ENCODE measurements around the gene AHRR. TPM values are rescaled to one million over a fixed set of nuclear protein-coding genes. Genes with fewer than 3 reads are reported as not detected.

The AHRR gene
- total RNA-seq, 2 experiments from 2014 or later, result 28.3 to 34.9 TPM

GRCh38 chr5:432928-433791 is 111.6 kb downstream of the AHRR start:
- ChIA-PET CTCF (interaction anchor here (1.1 to 2.7 kb wide), 2 partner anchors 13 to 78 kb away, joined by 4 to 10 read pairs; no protein-coding TSS in a partner anchor), POLR2A (no interaction called here)
- Mint-ChIP-seq H3K4me3 (no peak overlapping the region), H3K9me3 (no peaks in the 10 kb centered on the region), H3K27me3 (no peaks in the 10 kb centered on the region), H3K36me3 (ENCODE audit: low read depth) (peaks cover 2% of the 10 kb centered on the region), H3K4me1 (peaks cover 11% of the 10 kb centered on the region), H3K27ac (no peak overlapping the region)
- no peak for DNase-seq

GRCh38 chr5:433836-434235 is 112.3 kb downstream of the AHRR start:
- peaks cover 9% of the 10 kb centered on the region for H3K4me1 Mint-ChIP-seq
- no peaks in the 10 kb centered on the region for H3K9me3 Mint-ChIP-seq
- H3K36me3 Mint-ChIP-seq (ENCODE audit: low read depth), result no peaks in the 10 kb centered on the region
- ChIA-PET CTCF (interaction anchor here (1.0 to 2.7 kb wide), 2 partner anchors 13 to 62 kb away, joined by 3 to 10 read pairs; no protein-coding TSS in a partner anchor), POLR2A (no interaction called here)
- no peak overlapping the region for H3K4me3 Mint-ChIP-seq
- H3K27ac Mint-ChIP-seq, result no peak overlapping the region
- DNase-seq, result no peak
- H3K27me3 Mint-ChIP-seq, result no peaks in the 10 kb centered on the region

- Mint-ChIP-seq H3K27me3 (no peaks in the 10 kb centered on the region), H3K4me3 (no peak overlapping the region), H3K9me3 (no peaks in the 10 kb centered on the region), H3K27ac (no peak overlapping the region), H3K4me1 (peaks cover 7% of the 10 kb centered on the region), H3K36me3 (ENCODE audit: low read depth) (no peaks in the 10 kb centered on the region)
- no peak for DNase-seq
- ChIA-PET POLR2A (no interaction called here), CTCF (interaction anchor here (1.0 to 2.7 kb wide), 2 partner anchors 12 to 63 kb away, joined by 3 to 10 read pairs; no protein-coding TSS in a partner anchor)
Measured at GRCh38 chr5:434443-435146, 113.1 kb downstream of the AHRR start.

- H3K36me3 Mint-ChIP-seq (ENCODE audit: low read depth), result no peaks in the 10 kb centered on the region
- H3K27ac Mint-ChIP-seq, result no peak overlapping the region
- H3K4me3 Mint-ChIP-seq, result no peak overlapping the region
- peaks cover 9% of the 10 kb centered on the region for H3K4me1 Mint-ChIP-seq
- DNase-seq, result no peak
- POLR2A ChIA-PET, result no interaction called here
- no peaks in the 10 kb centered on the region for H3K27me3 Mint-ChIP-seq
- no peaks in the 10 kb centered on the region for H3K9me3 Mint-ChIP-seq
- CTCF ChIA-PET, result interaction anchor here (1.0 kb wide), 1 partner anchor 63 kb away, joined by 3 read pairs; no protein-coding TSS in a partner anchor
Measured at GRCh38 chr5:435156-435790, 113.8 kb downstream of the AHRR start.

GRCh38 chr5:435961-436640 is 114.6 kb downstream of the AHRR start:
- H3K27ac Mint-ChIP-seq, result no peak overlapping the region
- no peaks in the 10 kb centered on the region for H3K9me3 Mint-ChIP-seq
- DNase-seq, result no peak
- POLR2A ChIA-PET, result no interaction called here
- H3K36me3 Mint-ChIP-seq (ENCODE audit: low read depth), result no peaks in the 10 kb centered on the region
- peaks cover 16% of the 10 kb centered on the region for H3K4me1 Mint-ChIP-seq
- no peak overlapping the region for H3K4me3 Mint-ChIP-seq
- CTCF ChIA-PET, result interaction anchor here (1.1 kb wide), 1 partner anchor 11 kb away, joined by 3 read pairs; no protein-coding TSS in a partner anchor
- H3K27me3 Mint-ChIP-seq, result no peaks in the 10 kb centered on the region

- H3K4me3 Mint-ChIP-seq, result no peak overlapping the region
- DNase-seq, result no peak
- peaks cover 16% of the 10 kb centered on the region for H3K4me1 Mint-ChIP-seq
- no peak overlapping the region for H3K27ac Mint-ChIP-seq
- H3K27me3 Mint-ChIP-seq, result no peaks in the 10 kb centered on the region
- CTCF ChIA-PET, result interaction anchor here (1.1 kb wide), 1 partner anchor 10 kb away, joined by 3 read pairs; no protein-coding TSS in a partner anchor
- POLR2A ChIA-PET, result no interaction called here
- no peaks in the 10 kb centered on the region for H3K9me3 Mint-ChIP-seq
- no peaks in the 10 kb centered on the region for H3K36me3 Mint-ChIP-seq (ENCODE audit: low read depth)
Measured at GRCh38 chr5:436641-436975, 115.1 kb downstream of the AHRR start.

GRCh38 chr5:437281-437771 is 115.8 kb downstream of the AHRR start:
- Mint-ChIP-seq H3K4me1 (peaks cover 22% of the 10 kb centered on the region), H3K27ac (no peak overlapping the region), H3K4me3 (no peak overlapping the region), H3K9me3 (no peaks in the 10 kb centered on the region), H3K27me3 (no peaks in the 10 kb centered on the region), H3K36me3 (ENCODE audit: low read depth) (no peaks in the 10 kb centered on the region)
- ChIA-PET POLR2A (no interaction called here), CTCF (no interaction called here)
- DNase-seq, result no peak

- Mint-ChIP-seq H3K36me3 (ENCODE audit: low read depth) (no peaks in the 10 kb centered on the region), H3K4me1 (peaks cover 26% of the 10 kb centered on the region), H3K4me3 (no peak overlapping the region), H3K9me3 (no peaks in the 10 kb centered on the region), H3K27me3 (no peaks in the 10 kb centered on the region), H3K27ac (no peak overlapping the region)
- DNase-seq, result no peak
- POLR2A ChIA-PET, result no interaction called here
- CTCF ChIA-PET, result no interaction called here
Measured at GRCh38 chr5:438481-438981, 117.0 kb downstream of the AHRR start.

GRCh38 chr5:439181-439580 is 117.7 kb downstream of the AHRR start:
- Mint-ChIP-seq H3K27me3 (no peaks in the 10 kb centered on the region), H3K27ac (no peak overlapping the region), H3K36me3 (ENCODE audit: low read depth) (no peaks in the 10 kb centered on the region), H3K9me3 (no peaks in the 10 kb centered on the region), H3K4me1 (peaks cover 32% of the 10 kb centered on the region), H3K4me3 (no peak overlapping the region)
- DNase-seq, result no peak
- ChIA-PET CTCF (interaction anchor here (1.5 kb wide), 1 partner anchor 8 kb away, joined by 4 read pairs; no protein-coding TSS in a partner anchor), POLR2A (no interaction called here)

- Mint-ChIP-seq H3K27me3 (no peaks in the 10 kb centered on the region), H3K27ac (no peak overlapping the region), H3K4me3 (no peak overlapping the region), H3K36me3 (ENCODE audit: low read depth) (no peaks in the 10 kb centered on the region), H3K4me1 (peaks cover 37% of the 10 kb centered on the region), H3K9me3 (no peaks in the 10 kb centered on the region)
- CTCF ChIA-PET, result interaction anchor here (0.8 to 1.5 kb wide), 2 partner anchors 9 to 20 kb away, joined by 3 to 4 read pairs; no protein-coding TSS in a partner anchor
- POLR2A ChIA-PET, result no interaction called here
- no peak for DNase-seq
Measured at GRCh38 chr5:439636-440035, 118.1 kb downstream of the AHRR start.

GRCh38 chr5:440401-441201 is 119.1 kb downstream of the AHRR start:
- no peak overlapping the region for H3K4me3 Mint-ChIP-seq
- ChIA-PET POLR2A (no interaction called here), CTCF (interaction anchor here (0.8 to 1.5 kb wide), 3 partner anchors 10 to 72 kb away, joined by 3 to 4 read pairs (median 3); no protein-coding TSS in a partner anchor)

More at GRCh38 chr5:440401-441201, 119.1 kb downstream of the AHRR start:
- H3K4me1 Mint-ChIP-seq, result peaks cover 40% of the 10 kb centered on the region
- H3K36me3 Mint-ChIP-seq (ENCODE audit: low read depth), result peaks cover 3% of the 10 kb centered on the region
- no peak for DNase-seq
- no peaks in the 10 kb centered on the region for H3K27me3 Mint-ChIP-seq
- no peak overlapping the region for H3K27ac Mint-ChIP-seq
- H3K9me3 Mint-ChIP-seq, result no peaks in the 10 kb centered on the region
